Stimulated activated CD8-positive, alpha-beta memory T cell treated with anti-CD3 and anti-CD28 coated beads, Interleukin-7, amount 100 ng/mL, for 24 hours (primary cell): ENCODE data around the gene BCAR1.
"Not testable (repeated sequence)": the region's sequence is repeated elsewhere in the genome, so short reads cannot be mapped to it uniquely, and the experiment has no call there.

Experiments
- DNase-seq: peaks from one replicate; pipeline ENCODE4 v3.0.0-alpha.2; 2020; ENCODE audit warnings: low read depth

Gene BCAR1, protein sequence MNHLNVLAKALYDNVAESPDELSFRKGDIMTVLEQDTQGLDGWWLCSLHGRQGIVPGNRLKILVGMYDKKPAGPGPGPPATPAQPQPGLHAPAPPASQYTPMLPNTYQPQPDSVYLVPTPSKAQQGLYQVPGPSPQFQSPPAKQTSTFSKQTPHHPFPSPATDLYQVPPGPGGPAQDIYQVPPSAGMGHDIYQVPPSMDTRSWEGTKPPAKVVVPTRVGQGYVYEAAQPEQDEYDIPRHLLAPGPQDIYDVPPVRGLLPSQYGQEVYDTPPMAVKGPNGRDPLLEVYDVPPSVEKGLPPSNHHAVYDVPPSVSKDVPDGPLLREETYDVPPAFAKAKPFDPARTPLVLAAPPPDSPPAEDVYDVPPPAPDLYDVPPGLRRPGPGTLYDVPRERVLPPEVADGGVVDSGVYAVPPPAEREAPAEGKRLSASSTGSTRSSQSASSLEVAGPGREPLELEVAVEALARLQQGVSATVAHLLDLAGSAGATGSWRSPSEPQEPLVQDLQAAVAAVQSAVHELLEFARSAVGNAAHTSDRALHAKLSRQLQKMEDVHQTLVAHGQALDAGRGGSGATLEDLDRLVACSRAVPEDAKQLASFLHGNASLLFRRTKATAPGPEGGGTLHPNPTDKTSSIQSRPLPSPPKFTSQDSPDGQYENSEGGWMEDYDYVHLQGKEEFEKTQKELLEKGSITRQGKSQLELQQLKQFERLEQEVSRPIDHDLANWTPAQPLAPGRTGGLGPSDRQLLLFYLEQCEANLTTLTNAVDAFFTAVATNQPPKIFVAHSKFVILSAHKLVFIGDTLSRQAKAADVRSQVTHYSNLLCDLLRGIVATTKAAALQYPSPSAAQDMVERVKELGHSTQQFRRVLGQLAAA

DNA sequence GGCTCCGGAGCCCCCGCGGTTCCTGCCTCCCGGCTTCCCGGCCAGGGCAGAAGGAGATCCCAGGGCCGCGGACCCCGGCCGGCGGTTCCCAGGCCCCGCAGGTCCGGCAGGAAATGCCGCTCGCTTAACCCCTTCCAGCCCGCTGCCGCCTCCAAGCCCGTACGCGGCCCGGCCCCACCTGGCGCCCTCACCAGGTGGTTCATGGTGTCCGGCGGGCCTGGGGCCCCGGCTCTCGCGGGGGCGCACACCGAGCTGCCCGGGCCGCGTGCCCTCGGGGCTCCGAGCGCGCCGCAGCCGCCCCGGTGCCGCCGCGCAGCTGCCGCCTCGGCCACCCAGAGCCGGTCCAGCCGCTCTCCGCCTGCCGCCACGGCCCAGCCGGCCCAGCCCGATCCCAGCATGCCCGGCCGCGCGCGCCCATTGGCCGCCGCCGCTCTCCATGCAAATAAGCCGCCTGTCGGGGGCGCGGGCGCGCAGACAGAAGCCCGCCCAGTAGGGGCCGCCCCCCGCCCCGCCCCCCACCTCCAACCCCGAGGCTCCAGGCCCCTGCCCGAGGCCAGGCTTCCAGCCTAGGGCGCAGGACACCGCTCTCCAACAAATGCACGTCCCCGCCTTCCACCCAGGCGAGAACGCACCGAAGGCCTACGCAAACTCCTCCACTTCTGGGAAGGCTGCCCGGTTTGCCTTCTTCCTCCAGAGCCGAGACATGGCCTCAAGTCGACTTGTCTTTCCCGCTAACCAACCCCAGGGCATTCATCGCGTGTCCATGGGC lies at the start of gene BCAR1:
BCAR1 (minus strand) TSS at position 345 of the 769 bp plus-strand sequence; CDS start at position 203, 142 bp downstream.
- no peak for DNase-seq

DNA sequence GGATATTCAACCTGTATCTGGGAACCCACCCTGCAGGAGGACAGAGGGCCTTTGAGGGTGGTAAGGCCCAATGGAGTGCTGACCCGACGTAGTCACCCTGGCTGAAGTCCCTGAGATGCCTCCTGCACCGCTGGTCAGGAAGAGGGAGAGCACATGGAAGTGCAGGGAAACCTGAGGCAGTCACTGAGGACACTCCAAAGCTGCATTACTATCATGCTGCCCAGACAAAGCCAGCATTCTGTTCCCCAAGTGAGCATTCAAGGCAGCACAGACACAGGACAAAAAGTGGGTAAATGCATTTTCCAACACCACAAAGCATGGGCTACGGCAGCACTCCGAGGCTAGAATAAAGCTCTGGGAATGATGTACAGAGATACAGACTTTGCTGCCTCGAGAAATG lies 46.8 kb upstream of the BCAR1 start:
- no peak for DNase-seq

DNA sequence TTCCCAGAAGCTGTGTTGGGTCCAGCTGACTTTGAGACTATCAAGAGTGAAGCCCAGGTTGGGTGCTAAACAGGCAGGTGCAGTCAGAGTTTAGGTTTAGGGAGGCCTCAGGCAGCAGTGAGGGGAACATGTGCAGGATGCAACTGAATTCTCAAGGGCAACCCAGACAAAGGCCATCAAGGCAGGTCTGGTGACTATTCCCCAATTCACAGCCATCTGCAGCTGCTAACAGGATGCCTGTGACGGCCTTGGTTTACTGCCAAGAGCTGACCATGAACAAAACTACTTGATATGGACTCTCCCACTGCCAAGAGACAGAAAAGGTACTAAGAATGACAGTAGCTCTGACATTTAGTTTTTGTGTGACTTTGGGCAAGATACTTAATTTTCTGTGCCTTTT lies 45.2 kb upstream of the BCAR1 start:
- DNase-seq, result no peak

DNA sequence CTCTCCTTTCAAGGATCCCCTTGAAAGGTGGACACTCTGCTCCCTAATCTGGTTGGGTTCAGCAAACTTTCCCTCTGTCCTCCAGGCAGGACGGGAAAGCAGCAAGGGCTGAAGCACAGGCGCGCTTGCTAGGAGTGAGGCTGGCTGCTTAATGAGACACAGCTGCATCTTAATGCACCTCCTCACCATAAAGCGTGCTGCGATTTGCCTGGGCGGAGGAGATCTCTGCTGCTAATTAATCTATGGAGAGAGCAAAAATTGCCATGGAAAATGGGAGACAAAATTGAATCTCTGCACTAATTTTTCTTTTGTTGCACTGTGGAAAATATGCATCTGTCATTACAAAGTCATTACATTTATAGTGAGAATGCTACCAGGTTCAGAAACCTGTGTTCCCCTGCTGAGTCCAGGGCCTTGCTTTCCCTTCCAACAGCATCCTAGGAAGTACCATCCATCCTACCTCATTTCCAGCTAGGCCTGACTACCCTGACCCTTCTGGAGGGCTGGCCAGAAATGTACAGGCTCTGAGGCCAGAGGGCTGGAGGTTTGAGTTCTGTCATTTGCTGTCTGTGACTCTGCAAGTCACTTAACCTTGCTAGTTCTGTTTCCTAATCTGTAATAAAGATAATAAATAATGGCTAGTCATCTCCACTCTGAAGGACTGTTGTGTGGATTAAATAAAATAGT lies 43.5 kb upstream of the BCAR1 start:
- no peak for DNase-seq

DNA sequence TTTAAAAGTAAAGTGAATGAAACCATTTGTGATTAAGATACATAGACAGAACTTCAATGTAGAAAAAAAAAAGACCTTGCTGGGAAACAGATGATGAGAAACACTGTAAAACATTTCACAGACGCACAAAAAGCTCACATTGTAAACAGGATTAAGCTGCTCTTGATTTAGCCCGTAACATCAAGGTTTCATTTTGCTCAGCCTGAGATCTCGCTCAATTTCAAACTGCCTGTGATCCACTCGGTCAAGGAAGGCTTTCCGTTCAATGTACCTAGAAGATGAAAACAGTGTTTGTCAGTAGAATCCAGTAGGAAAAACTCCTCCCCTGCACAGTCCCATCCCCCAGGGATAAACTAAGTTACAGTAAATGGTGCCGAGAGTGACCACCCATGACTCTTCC lies 42.3 kb upstream of the BCAR1 start:
- no peak for DNase-seq

DNA sequence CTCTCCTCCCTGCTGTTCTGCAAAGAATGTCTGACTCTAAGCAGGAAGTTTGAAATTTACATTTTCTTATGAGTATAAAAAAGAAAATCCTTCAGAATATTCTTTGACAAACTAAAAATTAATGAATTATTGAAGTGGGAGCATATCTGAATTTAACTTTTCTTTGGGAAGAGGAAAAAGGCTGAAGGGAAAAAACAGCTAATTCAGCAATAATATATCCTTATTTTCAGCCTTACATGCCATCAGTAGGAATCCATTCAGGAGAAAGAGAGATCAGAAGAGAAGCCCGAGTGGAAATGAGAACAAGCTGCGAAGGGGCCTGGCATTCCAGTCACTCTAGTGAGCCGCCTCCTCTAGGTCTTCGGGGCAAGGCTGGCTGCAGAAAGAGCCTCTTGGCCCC lies 41.7 kb upstream of the BCAR1 start:
- no peak for DNase-seq

DNA sequence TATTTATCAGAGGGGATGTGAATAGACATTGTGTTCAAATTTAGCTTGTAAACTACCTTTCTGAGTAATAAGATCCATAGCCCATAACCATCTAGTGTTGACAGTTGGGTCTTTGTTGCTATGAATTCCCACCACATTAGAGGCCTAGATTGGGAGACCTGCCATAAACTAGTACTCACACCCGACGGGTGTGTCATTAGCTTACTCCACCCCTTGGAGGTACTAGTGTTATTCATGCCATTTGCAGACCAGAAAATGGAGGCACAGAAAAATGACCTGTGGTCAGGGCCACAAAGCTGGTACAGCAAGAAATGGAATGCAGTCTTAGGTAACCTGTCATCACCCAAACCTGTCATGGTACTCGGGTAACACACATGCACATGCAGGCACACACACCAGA lies 41.3 kb upstream of the BCAR1 start:
- DNase-seq, result no peak

DNA sequence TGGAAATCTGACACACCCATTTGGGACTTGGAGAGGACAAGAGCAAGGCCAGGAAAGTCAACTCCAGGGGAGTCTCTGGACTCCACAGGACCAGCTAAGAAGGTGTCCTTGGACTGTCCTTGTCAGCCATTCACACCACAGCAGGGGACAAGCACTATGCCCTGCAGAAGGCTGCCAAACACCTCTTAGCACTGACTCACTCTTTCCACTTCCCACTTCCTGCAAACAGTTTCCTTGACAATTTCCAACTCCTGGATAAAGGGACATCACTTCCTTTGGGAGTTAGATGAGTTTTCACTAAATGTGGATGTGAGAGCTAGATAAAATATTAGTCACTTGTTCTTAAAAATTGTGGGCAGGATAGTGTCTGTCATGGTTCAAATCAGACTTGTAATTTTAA lies 37.8 kb upstream of the BCAR1 start:
- no peak for DNase-seq

DNA sequence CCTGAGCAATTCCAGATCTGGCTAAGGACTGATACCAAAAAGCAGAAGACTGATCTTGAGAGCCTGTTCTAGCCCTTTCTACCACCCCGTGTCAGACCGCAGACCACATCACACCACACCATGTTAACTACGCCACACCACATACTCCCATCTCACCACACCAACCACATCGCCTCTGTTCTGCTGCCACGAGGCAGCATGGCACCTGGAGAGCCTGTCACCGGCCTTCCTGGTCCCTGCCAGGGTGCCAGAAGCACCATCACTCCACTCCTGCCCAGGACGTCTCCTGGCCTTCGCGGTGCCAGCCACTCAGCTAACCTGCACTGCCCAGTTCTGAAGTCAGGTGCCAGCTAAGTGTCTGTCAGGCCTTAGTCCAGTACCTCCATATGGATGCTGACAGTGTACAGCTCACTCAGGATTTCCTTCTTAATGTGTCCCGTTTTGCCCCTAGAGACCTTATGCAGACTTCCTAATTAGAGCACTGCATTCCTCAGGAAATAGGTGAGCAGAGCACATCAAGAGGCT lies 37.2 kb upstream of the BCAR1 start:
- DNase-seq, result peak; percentile 24

DNA sequence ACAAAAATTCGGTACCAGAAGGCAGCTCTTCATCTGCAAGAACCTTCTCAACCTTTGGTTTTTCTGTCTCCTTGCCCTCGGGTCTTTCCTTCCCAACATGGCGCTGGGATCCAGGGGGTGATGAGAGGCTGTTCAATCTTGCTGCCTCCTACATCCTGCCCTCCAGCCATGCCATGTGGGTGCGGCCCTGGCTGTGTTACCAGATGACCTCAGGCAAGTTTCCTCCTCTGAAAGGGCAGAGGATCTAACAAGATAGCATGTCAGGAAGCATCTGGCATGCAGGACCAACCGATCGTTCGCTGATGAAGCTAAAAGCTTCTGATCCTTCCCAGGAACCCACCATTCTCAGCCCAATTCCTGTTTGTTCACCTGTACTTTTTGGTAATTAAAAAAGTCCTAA lies 36.8 kb upstream of the BCAR1 start:
- no peak for DNase-seq

DNA sequence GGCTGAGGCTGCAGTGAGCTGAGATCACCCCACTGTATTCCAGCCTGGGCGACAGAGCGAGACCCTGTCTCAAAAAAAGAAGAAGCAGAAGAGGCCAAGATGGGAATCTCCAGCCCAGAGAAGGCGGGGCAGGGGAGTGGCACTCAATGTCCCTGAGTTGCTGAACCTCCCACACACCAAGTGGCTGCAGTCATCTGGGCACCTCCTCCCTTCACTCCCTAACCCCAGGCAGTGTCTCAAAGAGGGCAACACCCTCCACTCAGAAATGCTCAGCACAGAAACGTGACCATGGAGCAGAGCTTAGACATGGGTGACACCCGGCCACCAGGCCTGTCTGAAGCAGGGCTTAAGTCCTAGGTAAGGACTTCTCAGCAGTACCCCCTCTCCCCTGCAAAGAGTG lies 36.3 kb upstream of the BCAR1 start:
- no peak for DNase-seq

DNA sequence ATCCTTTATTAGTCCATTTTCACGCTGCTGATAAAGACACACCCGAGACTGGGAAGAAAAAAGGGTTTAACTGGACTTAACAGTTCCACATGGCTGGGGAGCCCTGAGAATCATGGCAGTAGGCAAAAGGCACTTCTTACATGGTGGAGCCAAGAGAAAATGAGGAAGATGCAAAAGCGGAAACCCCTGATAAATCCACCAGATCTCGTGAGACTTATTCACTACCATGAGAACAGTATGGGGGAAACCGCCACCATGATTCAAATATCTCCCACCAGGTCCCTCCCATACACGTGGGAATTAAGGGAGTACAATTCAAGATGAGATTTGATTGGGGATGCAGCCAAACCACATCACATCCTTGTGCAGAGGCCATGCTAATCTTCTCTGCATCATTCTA lies 35.0 kb upstream of the BCAR1 start:
- DNase-seq, result no peak

DNA sequence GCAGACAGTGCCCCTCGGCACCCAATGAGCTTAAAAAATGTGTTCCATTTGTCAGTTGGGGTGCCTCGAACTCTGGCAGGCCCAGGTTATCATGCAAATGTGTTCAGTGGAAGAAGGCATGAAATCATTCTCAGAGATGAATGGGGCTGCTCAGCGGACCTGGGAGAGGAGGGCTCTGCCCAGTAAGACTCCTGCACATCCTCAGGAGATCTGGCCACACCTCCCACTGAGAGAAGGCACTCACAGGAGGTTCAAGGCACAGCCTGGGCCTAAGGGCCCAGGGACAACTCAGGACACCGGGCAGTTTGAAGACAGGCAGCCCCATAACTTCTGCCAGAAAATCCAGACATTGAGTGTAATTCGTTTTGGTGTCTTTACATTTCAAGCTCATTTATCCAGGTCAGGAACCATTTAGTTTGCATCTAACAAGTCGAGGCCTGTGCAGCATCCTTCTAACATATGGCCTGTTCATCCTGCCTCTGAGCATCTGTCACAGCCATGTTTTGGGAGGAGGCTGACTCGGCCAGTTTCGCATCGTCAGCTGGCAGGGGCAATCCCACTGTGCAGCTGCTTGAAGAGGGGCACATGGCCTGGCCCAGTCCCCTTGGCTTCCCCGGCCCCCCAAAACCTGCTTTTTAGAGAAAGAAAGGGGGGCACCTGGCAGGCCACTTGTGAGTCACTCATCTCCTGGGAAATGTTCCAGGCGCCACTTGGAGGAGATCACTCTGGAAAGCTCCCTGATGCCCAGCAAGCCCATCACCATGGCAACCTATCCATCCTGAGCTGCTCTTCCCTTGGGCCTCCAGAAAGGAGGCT lies 31.2 kb upstream of the BCAR1 start:
- DNase-seq, result no peak

DNA sequence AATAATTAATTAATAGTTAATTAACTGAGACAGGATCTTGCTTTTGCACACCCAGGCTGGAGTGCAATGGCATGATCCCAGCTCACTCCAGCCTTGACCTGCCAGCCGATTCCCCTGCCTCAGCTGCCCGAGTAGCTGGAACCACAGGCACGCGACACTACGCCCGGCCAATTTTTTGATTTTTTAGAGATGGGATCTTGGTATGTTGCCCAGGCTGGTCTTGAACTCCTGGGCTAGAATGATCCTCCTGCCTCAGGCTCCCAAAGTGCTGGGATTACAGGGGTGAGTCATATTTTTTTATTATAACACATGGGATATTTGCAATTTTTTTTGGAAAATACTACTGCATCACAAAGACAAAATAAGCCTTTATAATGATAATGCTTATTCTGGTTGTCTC lies 30.4 kb upstream of the BCAR1 start:
- no peak for DNase-seq

DNA sequence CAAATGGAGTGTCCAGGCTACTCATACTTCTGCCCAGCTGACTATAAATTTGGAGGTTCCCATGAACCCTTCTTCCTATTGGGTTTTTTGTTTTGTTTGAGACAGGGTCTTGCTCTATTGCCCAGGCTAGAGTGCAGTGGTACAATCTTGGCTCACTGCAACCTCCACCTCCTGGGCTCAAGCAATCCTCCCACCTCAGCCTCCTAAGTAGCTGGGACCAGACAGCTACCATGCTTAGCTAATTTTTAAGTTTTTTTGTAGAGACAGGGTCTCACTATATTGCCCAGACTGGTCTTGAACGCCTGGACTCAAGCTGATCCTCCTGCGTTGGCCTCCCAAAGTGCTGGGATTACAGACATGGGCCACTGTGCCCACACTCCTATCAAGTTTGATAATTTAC lies 29.6 kb upstream of the BCAR1 start:
- not testable (repeated sequence) for DNase-seq

DNA sequence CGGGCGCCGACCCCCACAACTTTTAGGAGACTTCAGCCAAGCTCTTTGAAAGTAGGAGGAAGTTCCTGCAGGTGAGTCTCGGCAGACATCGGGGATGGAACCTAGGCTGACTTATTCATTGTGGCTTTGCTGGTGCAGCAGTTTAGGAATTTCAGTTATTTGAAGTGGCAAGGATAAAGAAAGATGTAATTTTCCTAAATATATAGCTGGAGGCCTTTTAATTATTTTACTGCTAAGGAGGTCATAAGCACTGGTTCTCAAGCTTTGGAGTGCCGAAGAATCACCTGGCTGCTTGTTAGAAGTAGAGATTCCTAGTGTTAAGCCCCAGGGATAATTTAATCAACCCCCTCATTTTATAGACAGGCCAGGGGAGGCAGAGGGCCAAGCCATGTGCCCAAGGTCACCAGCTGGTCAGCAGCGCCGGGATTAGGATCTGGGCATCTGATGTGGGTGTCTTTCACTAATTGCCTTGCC lies 28.9 kb upstream of the BCAR1 start:
- no peak for DNase-seq

DNA sequence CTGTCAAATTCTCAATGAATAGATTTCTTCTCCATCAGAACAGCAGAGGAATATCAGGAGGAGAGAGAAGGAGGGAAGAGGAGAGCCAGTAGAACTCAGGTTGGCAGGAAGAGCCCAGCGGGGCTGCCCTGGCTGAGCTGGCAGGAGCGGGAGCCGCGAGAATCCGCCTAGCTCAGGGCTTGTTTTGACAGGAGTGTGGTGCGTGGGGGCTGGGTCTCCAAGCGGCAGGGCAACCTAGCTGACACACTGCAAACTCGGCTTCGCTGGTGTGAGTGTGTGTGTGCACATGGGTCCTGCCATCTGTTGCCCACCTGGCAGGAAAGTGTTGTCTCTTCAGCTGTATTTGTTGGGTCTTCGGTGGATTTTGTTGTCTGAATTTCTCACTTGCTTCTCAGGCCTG lies 27.9 kb upstream of the BCAR1 start:
- no peak for DNase-seq

DNA sequence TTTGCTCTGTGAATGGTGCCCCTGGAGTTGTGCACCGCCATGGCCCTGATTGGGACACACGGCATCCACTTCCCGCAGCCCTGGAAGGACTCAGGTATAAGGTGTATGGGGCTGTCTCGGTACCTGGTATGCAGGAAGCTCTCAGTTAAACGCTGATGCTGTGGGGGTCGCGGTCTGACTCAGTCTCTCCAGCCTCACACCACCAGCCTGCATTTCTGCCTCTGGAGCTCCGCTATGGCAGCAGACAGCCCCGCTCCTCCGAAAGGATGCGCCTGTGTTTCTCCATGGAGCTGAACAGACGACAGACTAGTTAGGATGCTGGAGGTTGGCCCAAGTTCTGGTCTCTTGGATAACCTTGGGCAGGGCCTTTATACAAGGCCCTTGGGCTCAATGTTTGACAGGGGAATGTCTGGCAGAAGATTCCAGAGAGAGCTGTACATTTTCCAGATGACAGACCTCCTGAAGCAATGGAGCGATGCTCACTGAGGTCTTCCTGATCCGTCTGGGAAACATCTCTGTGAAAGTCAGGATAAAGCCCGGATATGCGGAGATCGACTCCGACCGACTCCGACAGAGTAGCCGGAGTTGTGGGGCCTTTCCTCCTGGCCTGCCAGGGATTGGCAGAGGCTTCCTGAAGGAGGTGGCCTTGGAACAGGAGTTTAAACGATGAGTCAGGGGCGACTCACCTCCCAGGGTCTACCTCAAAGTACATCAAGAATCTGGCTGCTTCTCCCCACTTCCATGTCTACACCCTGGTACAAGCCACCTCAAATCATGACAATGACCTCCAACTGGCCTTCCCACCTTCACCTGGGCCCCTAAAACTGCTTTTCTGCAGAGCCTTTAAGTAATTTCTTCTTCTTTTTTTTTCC lies 21.9 kb upstream of the BCAR1 start:
- no peak for DNase-seq

DNA sequence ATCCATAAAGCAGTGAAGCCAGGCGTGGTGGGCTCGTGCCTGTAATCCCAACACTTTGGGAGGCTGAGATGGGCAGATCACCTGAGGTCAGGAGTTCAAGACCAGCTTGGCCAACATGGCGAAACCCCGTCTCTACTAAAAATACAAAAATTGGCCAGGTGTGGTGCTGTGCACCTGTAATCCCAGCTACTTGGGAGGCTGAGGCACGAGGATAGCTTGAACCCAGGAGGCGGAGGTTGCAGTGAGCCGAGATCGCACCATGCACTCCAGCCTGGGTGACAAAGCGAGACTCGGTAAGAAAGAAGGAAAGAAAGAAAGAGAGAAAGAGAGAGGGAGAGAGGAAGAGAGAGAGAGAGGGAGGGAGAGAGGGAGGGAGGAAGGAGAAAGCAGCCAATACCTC lies 21.2 kb upstream of the BCAR1 start:
- DNase-seq, result not testable (repeated sequence)

DNA sequence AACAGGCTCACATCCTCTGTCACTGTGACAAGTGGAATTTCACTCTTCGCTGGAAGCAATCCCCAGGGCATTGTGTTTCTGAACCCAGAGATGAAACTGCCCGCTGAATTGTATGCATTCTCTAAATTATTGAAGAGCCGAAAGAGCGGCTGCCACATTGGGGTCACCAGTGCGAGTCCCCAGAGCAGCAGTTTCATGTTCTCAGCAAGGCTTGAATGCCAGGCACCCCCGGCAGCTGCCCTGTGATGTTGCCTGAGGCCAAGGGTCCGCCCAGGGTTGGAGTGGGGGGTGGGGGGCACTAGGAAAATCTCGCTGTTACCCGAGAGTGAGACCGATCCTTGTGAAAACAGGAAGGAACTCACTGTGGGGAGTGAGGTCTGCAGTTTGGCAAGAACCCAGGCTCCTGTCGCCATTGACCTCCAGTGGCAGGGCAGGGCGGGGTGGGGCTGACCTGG lies 20.7 kb upstream of the BCAR1 start:
- no peak for DNase-seq
